ENCODE data around the gene SLC36A3. TPM values are rescaled to one million over a fixed set of nuclear protein-coding genes. Genes with fewer than 3 reads are reported as not detected.

SLC36A3 gene
- total and polyA plus RNA-seq, 11 donors = not detected

- peaks cover 4 to 45% (median 29%) of the 10 kb centered on the region in 12 donors for H3K4me1 ChIP-seq
- no peaks in the 10 kb centered on the region for H3K27me3 ChIP-seq
- H3K36me3 ChIP-seq = no peaks in the 10 kb centered on the region
- intact Hi-C loops (cut with DNase I) = loop anchor here in 8 of 10 donors (5.0 to 10.0 kb wide), 10 partner anchors 37 to 232 kb away; partner anchors contain the start of gene ANXA6 (in 2 of the 8)
- ATAC-seq (peak; percentile 66 to 82 (median 80)), DNase-seq (peak; percentile 62 to 82 (median 80))
- 9 to 15% (median 14%) methylated on average over 17 of the region's 17 CpGs for WGBS, 4 donors
- no peaks in the 10 kb centered on the region for H3K9me3 ChIP-seq
- peak overlapping the region in 8 of 12 donors; percentile 1 to 26 (median 18) for H3K4me3 ChIP-seq
- no peak for TF ChIP-seq CTCF (IDR thresholded peaks at IDR 0.05)
- TF ChIP-seq POLR2A (IDR thresholded peaks at IDR 0.05) = peak in 1 of 2 donors; percentile 13
- H3K27ac ChIP-seq = peak overlapping the region; percentile 18 to 84 (median 79)
Measured at GRCh38 chr5:151234476-151235238, 68.9 kb downstream of the SLC36A3 start.

GRCh38 chr5:151233616-151234085 is 69.9 kb downstream of the SLC36A3 start:
- intact Hi-C loops (cut with DNase I) = loop anchor here in 2 of 10 donors (5.0 to 10.0 kb wide), 2 partner anchors 61 to 229 kb away; no protein-coding TSS in a partner anchor
- DNase-seq (no peak), ATAC-seq (no peak)
- no peak for TF ChIP-seq CTCF (IDR thresholded peaks at IDR 0.05)
- WGBS, 4 donors = 66 to 78% (median 72%) methylated on average over 8 of the region's 8 CpGs
- Histone ChIP-seq H3K27ac (peak overlapping the region in 1 of 12 donors; percentile 83), H3K4me3 (no peak overlapping the region), H3K4me1 (peaks cover 4 to 39% (median 24%) of the 10 kb centered on the region in 12 donors), H3K36me3 (no peaks in the 10 kb centered on the region), H3K9me3 (no peaks in the 10 kb centered on the region), H3K27me3 (no peaks in the 10 kb centered on the region)

GRCh38 chr5:151231359-151231758 is 72.2 kb downstream of the SLC36A3 start:
- no peak for TF ChIP-seq CTCF (IDR thresholded peaks at IDR 0.05)
- no peak for TF ChIP-seq POLR2A (IDR thresholded peaks at IDR 0.05)
- peaks cover 2 to 30% (median 15%) of the 10 kb centered on the region in 12 donors for H3K4me1 ChIP-seq
- intact Hi-C loops (cut with DNase I) = loop anchor here in 2 of 10 donors (5.0 to 10.0 kb wide), 2 partner anchors 59 to 227 kb away; no protein-coding TSS in a partner anchor

GRCh38 chr5:151230048-151230680 is 73.4 kb downstream of the SLC36A3 start:
- intact Hi-C loops (cut with DNase I) = loop anchor here in 2 of 10 donors (5.0 to 10.0 kb wide), 2 partner anchors 58 to 225 kb away; no protein-coding TSS in a partner anchor
- no peak for TF ChIP-seq POLR2A (IDR thresholded peaks at IDR 0.05)
- no peak for TF ChIP-seq CTCF (IDR thresholded peaks at IDR 0.05)
- H3K27me3 ChIP-seq = no peaks in the 10 kb centered on the region
- 58 to 72% (median 64%) methylated on average over 6 of the region's 6 CpGs for WGBS, 4 donors
- H3K9me3 ChIP-seq = no peaks in the 10 kb centered on the region
- DNase-seq (no peak), ATAC-seq (peak in 1 of 4 donors; percentile 39)
- H3K36me3 ChIP-seq = no peaks in the 10 kb centered on the region
- peaks cover 2 to 25% (median 13%) of the 10 kb centered on the region in 12 donors for H3K4me1 ChIP-seq
- no peak overlapping the region for H3K4me3 ChIP-seq
- H3K27ac ChIP-seq = peak overlapping the region in 4 of 12 donors; percentile 1 to 44 (median 30)

More at GRCh38 chr5:151231359-151231758, 72.2 kb downstream of the SLC36A3 start:
- no peak for ATAC-seq
- Histone ChIP-seq H3K27me3 (no peaks in the 10 kb centered on the region), H3K36me3 (no peaks in the 10 kb centered on the region), H3K27ac (no peak overlapping the region), H3K4me3 (no peak overlapping the region), H3K9me3 (no peaks in the 10 kb centered on the region)
- DNase-seq = no peak

Measured in heart left ventricle (tissue), 16 donors.